ENCODE results near the gene ZBTB40.

ZBTB40 gene

DNA sequence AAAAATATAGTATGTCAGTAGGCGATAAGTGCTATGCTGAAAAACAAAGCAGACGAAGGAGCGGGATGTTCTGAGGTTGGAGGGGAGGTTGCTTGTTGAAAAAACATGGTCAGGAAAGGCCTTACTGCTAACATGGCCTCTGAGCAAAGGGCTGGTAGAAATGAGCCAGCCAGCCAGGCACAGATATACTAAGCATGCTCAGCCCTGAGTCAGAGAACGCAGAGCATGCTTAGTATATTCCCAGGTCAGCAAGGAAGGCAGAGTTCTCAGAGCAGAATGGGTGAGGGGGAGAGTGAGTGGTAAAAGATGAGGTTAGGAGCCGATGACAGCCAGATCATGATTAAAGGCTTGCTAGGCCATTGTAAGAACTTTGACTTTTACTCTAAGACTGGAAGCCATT, 36.7 kb downstream of the ZBTB40 start:
- H3K27me3 ChIP-seq (ENCODE audit: control insufficient read depth, insufficient read depth, low read length), result no peaks in the 10 kb centered on the region
- no peaks in the 10 kb centered on the region for H3K36me3 ChIP-seq (ENCODE audit: control insufficient read depth, insufficient read depth, low read length)
- no peak overlapping the region for H3K9ac ChIP-seq
- H3K4me3 ChIP-seq (ENCODE audit: low read depth, low read length), result no peak overlapping the region
- H3K27ac ChIP-seq, result no peak overlapping the region
- no peaks in the 10 kb centered on the region for H3K9me3 ChIP-seq (ENCODE audit: control insufficient read depth, low read length)
- H3K4me2 ChIP-seq (ENCODE audit: low read length), result no peak overlapping the region
- no peak overlapping the region for H2AFZ ChIP-seq
- TF ChIP-seq CTCF (IDR thresholded peaks at IDR 0.05), result no peak
- no peaks in the 10 kb centered on the region for H3K4me1 ChIP-seq
- no peaks in the 10 kb centered on the region for H3K79me2 ChIP-seq

- no peaks in the 10 kb centered on the region for H3K27me3 ChIP-seq (ENCODE audit: control insufficient read depth, insufficient read depth, low read length)
- no peak overlapping the region for H2AFZ ChIP-seq
- no peak overlapping the region for H3K27ac ChIP-seq
- no peaks in the 10 kb centered on the region for H3K36me3 ChIP-seq (ENCODE audit: control insufficient read depth, insufficient read depth, low read length)
- H3K9me3 ChIP-seq (ENCODE audit: control insufficient read depth, low read length), result no peaks in the 10 kb centered on the region
- H3K4me3 ChIP-seq (ENCODE audit: low read depth, low read length), result no peak overlapping the region
- no peak overlapping the region for H3K4me2 ChIP-seq (ENCODE audit: low read length)
- no peak for TF ChIP-seq CTCF (IDR thresholded peaks at IDR 0.05)
- no peaks in the 10 kb centered on the region for H3K4me1 ChIP-seq
- no peak overlapping the region for H3K9ac ChIP-seq
- H3K79me2 ChIP-seq, result no peaks in the 10 kb centered on the region
Measured at GRCh38 chr1:22489278-22489677, 37.6 kb downstream of the ZBTB40 start.

DNA sequence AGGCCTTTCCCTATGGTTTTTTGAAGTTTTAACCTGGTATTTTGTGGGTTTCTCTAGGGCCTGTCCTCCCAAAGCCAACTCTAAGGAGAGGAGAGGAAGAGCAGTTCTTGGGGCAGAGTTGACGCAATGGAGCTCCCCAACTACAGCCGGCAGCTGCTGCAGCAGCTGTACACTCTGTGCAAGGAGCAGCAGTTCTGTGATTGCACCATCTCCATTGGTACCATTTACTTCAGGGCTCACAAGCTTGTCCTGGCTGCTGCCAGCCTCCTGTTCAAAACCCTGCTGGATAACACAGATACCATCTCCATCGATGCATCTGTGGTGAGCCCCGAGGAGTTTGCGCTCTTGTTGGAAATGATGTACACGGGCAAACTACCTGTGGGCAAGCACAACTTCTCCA, 38.2 kb downstream of the ZBTB40 start:
- H3K9ac ChIP-seq, result no peak overlapping the region
- TF ChIP-seq CTCF (IDR thresholded peaks at IDR 0.05), result no peak
- H3K4me2 ChIP-seq (ENCODE audit: low read length), result no peak overlapping the region
- no peaks in the 10 kb centered on the region for H3K36me3 ChIP-seq (ENCODE audit: control insufficient read depth, insufficient read depth, low read length)
- H3K4me3 ChIP-seq (ENCODE audit: low read depth, low read length), result no peak overlapping the region
- H3K9me3 ChIP-seq (ENCODE audit: control insufficient read depth, low read length), result no peaks in the 10 kb centered on the region
- H3K4me1 ChIP-seq, result no peaks in the 10 kb centered on the region
- H3K27me3 ChIP-seq (ENCODE audit: control insufficient read depth, insufficient read depth, low read length), result no peaks in the 10 kb centered on the region
- H3K79me2 ChIP-seq, result no peaks in the 10 kb centered on the region
- no peak overlapping the region for H3K27ac ChIP-seq
- H2AFZ ChIP-seq, result no peak overlapping the region

DNA sequence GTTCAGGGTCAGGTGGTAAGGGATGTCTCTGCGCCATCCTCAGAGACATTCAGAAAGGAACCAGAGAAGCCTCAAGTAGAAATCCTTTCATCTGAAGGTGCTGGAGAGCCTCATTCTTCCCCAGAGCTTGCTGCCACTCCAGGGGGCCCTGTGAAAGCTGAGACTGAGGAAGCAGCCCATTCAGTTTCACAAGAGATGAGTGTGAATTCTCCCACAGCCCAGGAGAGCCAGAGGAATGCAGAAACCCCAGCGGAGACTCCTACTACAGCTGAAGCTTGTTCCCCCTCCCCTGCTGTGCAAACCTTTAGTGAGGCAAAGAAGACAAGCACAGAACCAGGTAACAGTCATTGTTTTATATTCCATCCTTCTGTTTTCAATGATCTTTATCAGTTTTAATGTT, 38.7 kb downstream of the ZBTB40 start:
- H3K4me3 ChIP-seq (ENCODE audit: low read depth, low read length), result no peak overlapping the region
- no peaks in the 10 kb centered on the region for H3K79me2 ChIP-seq
- H3K27ac ChIP-seq, result no peak overlapping the region
- no peak overlapping the region for H3K9ac ChIP-seq
- H3K27me3 ChIP-seq (ENCODE audit: control insufficient read depth, insufficient read depth, low read length), result no peaks in the 10 kb centered on the region
- no peaks in the 10 kb centered on the region for H3K36me3 ChIP-seq (ENCODE audit: control insufficient read depth, insufficient read depth, low read length)
- H3K9me3 ChIP-seq (ENCODE audit: control insufficient read depth, low read length), result no peaks in the 10 kb centered on the region
- H3K4me1 ChIP-seq, result no peaks in the 10 kb centered on the region
- no peak for TF ChIP-seq CTCF (IDR thresholded peaks at IDR 0.05)
- no peak overlapping the region for H3K4me2 ChIP-seq (ENCODE audit: low read length)
- H2AFZ ChIP-seq, result no peak overlapping the region

GRCh38 chr1:22491995-22492715, 40.5 kb downstream of the ZBTB40 start:
- Histone ChIP-seq H3K79me2 (no peaks in the 10 kb centered on the region), H3K4me2 (ENCODE audit: low read length) (no peak overlapping the region), H3K9me3 (ENCODE audit: control insufficient read depth, low read length) (no peaks in the 10 kb centered on the region), H3K27me3 (ENCODE audit: control insufficient read depth, insufficient read depth, low read length) (no peaks in the 10 kb centered on the region), H3K36me3 (ENCODE audit: control insufficient read depth, insufficient read depth, low read length) (no peaks in the 10 kb centered on the region), H3K4me3 (ENCODE audit: low read depth, low read length) (no peak overlapping the region), H3K9ac (no peak overlapping the region), H2AFZ (no peak overlapping the region), H3K4me1 (no peaks in the 10 kb centered on the region), H3K27ac (no peak overlapping the region)
- TF ChIP-seq CTCF (IDR thresholded peaks at IDR 0.05), result no peak

All from parathyroid adenoma (tissue), 2 donors.